NCI-H146 treated with DMSO at 0.1 percent for 48 hours (cell line): ENCODE results near the gene MYO10.
"Not testable (repeated sequence)": the region's sequence is repeated elsewhere in the genome, so short reads cannot be mapped to it uniquely, and the experiment has no call there.

Experiments used
- DNase-seq: peaks from one replicate; lab custom pipeline; 2025; ENCODE audit not compliant: unreplicated experiment; lab: John Stamatoyannopoulos, UW

MYO10 gene

DNA sequence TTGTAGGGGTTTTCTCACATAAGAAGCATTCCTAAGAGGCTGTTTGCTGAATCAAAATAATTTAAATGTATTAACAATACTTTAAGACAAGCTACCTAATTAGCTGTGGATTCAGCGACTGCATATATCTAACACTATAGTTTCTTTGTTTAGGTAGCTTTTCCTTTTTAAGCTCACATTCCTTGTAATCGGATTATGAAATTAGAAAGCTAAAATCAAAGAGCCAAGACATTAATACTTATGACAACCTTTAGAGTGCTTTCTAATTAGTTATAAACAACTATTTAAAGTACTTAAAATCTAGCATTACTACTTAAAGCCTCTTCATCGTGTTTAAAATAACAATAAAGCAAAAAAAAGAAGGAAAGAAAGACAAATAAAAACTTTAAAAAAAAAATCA is 182.0 kb downstream of the MYO10 start:
- DNase-seq = no peak

DNA sequence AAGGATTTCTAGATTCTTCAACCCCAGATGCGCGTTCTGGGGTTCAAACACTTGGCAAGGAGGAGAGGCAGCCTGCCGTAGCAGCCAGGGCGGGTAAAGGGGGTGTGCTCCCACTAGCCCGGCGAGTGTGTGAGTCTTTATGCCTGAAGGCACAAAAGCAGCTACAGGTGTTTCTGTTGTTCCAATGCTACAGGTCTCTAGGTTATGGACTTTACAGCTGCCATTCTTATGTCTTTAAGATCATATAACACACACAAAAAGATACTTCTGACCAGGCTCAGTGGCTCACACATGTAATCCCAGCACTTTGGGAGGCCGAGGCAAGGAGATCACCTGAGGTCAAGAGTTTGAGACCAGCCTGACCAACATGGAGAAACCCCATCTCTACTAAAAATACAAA is 185.6 kb downstream of the MYO10 start:
- DNase-seq = no peak

DNA sequence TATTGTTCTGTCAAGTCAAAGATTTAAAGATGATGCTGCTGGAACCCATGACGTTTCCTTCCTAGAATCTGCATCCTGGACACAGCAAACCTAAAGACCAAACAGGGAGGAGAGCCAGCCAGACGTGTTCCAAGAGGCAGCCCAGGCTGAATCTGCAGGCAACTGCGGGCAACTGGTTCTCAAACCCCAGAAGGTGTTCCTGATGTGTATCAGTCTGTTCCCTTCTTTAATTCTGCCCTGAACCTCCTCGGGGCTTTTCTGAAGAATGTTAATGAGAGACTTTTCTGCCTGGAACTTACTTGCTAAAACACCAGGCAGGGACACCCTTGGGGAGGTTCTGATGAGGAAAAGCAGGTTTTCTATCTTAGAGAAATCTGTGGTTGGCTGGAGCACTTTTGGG is 186.5 kb downstream of the MYO10 start:
- no peak for DNase-seq

DNA sequence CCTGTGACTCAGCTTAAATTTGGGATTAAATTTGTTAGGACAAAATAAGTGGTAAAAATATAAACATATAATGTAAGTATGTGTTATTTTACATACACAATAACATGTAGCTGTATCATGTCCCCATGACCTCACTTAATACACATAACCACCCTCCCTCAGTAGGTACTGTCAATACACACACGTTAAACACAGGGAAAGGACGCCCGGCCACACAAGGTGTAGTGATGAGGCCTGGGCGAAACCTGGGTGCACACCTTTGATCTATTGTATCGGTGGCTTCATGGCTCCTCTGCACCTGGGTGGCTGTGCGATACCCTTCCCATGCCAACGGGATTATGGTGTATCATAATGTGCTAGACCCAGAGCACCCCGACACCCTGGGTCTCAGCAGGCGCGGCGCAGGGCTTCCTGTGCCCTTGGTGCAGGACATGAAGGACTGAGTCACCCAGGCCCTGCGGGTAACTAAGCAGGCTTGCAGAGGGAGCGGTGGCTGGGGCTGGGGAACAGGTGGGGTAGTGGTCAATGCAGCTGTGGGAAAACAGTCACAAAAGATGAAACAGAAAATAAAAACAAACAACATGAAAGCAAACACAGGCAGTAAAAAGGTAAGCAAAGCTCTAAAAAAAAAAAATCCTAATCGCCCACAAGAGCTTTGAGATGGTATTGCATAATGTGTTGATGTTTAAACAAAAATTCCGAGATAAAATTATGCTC is 191.8 kb downstream of the MYO10 start:
- no peak for DNase-seq

DNA sequence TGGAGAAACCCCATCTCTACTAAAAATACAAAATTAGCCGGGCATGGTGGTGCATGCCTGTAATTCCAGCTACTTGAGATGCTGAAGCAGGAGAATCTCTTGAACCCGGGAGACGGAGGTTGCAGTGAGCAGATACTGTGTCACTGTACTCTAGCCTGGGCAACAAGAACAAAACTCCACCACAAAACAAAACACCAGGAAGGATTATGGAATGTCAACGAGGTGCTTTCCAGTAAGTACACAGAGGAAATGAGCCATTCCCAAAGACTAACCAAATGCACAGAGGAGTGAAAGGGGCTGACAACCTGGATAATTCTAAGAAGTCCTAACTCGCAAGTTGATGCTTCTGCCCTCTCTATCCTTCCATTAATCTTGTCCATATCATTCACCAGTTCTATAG is 193.2 kb downstream of the MYO10 start:
- no peak for DNase-seq

DNA sequence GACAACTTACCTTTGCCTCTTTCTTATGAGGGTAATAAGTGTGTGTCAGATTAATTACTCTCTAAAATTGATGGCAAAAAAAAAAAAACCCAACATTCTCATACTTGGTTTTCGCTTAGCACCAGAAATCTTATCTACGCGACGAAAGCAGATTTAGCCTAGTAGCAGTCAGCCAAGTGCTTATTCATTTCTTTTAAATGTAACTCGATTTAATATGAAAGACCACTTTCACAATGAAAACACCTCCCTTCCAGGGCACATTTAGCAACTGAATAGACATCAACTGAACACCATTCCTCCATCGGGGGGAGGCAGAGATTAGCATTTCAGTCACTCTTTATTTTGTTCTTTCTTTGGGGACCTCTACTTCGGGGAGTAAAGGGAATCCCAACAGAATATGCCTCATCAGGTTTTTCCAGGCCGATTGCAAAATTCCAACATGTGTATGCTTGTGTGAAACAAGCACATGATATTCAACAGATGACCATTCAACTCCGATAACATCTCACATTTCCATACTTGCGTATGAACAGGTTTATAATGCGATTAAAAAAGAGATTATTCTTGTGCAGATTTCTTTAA is 195.2 kb downstream of the MYO10 start:
- DNase-seq = peak; percentile 16

DNA sequence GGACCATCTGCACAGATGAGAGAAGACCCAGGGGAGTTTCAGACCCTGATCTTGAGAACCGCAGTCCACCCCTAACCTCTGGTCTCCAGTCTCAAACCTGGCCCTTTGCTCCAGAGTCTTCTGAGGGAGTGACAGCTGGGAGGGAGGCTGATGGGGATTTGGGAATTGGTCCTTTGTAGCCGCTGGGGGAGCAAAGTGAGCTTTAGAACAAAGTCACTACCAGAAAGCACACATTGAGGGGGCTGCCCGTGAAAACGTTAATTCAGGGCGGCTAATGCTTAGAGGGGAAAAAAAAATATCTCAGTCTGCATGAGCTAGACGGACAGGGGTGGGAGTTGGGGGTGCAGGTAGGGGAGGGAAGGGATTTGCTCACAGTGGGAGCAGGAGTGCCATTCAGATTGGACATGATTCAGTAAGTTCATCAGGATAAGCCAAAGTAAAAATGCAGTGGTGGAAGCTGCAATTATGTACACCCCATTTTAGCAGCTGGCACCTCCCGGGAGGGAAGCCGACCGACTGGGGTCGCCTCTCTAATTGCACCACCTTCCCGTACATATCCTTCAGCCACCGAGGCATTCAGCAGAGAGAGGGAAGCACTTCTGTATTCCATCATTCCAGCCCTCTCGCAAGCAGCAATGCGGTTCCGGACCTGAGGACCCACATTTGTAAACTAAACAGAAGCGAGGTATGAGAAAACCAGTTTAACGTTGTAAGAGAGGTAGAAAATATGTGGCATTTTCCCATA is 195.8 kb downstream of the MYO10 start:
- no peak for DNase-seq

DNA sequence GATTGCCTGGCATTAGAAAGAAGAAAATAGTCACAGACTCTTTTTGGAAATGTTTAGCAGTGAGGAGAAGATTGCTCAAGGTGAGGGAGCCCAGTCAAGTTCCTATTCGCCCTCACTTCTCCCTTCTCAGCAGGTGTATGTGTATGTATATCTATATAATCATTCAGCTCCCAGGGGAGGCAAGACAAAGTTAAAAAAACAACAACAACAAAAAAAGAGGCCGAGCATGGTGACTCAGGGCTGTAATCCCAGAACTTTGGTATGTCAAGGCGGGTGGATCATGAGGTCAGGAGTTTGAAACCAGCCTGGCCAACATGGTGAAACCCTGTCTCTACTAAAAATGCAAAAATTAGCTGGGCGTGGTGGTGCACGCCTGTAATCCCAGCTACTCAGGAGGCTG is 197.7 kb downstream of the MYO10 start:
- not testable (repeated sequence) for DNase-seq

DNA sequence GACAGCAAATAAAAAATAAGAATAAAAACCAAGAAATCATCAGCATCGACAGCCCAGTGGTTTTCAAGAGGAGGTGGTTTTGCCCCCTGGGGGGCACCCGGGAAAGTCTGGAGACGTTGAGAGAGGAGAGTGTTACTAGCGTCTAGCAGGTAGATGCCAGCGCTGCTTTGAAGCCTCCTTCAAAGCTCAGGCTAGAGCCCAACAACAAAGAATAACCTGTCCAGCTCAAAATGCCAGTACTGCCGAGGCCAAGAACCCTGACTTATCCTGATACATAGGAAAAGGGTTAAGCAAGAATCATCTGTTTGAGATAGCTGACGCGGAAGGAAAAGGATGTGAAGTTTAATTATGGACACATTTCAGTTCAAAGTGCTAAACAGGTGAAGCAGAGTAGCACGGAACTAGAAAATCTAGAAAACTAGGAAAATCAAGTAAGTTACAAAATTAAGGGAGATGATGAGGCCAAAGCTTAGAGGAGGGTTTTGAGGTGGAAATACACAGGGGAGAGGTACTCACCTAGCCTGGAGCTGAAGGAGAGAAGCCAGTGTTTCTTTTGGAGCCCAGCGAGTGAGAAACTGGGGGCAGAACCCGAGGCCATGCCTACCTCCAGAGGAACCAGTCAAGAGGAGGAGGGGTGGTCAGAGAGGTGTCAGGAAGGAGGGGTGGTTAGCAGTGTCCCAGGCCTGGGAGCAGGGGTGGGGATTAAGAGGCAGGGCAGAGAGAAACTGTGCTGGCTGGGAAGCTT is 198.3 kb downstream of the MYO10 start:
- no peak for DNase-seq

DNA sequence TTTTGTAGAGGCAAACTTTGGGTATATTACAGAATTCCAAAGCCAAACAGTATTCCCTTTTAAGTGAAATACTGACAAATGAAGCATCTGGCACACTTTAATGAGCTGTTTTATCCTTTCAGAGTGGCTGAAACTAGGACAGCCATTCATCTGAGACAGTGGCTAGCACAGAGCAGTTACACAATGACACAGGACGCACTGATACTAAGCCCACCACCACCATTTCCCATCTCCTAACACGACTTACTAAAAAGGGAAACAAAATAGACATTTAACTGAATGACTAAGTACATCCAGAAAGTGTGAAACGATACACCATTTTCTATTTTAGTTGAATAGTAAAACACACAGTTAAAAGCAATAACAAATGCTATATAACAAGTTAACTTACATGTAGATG is 198.9 kb downstream of the MYO10 start:
- no peak for DNase-seq

DNA sequence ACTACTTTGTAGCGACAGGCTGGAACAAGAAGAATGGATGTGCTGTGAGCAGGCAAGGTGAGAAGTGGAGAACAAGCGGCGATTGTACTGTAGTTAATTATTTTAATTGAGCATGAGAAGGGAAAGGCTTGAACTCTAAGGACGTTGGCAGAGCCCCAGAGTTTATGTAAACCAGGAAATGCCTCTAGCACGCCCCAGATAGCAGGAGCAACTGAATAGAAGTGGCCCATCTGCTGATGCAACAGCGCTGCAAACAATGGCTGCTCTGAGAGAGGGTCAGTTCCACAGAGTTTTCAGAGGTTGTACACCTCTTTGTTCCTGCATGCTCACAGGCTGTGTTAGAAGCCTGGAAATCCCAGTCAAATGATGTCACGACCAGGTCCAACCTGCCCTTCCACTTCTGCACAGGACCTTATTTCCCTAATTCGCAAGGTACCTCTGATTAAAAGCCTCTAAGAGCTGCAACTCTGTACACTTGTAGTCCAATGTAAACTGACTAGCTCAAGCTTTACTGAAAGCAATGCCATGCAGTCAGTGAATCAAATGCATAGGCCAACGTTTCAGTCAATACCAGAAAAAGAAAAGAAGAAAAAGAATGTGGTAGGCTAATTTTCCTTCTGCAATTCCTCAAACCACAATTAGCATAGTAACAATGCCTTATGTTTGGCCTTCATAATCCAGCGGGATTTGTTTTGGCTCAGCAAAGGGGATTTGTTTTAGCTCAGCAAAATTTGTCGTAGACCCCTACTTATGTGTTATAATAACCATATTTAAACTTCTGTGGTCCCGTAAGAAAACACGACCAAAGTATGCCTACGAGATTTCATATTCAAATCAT is 199.7 kb downstream of the MYO10 start:
- peak; percentile 90 for DNase-seq

DNA sequence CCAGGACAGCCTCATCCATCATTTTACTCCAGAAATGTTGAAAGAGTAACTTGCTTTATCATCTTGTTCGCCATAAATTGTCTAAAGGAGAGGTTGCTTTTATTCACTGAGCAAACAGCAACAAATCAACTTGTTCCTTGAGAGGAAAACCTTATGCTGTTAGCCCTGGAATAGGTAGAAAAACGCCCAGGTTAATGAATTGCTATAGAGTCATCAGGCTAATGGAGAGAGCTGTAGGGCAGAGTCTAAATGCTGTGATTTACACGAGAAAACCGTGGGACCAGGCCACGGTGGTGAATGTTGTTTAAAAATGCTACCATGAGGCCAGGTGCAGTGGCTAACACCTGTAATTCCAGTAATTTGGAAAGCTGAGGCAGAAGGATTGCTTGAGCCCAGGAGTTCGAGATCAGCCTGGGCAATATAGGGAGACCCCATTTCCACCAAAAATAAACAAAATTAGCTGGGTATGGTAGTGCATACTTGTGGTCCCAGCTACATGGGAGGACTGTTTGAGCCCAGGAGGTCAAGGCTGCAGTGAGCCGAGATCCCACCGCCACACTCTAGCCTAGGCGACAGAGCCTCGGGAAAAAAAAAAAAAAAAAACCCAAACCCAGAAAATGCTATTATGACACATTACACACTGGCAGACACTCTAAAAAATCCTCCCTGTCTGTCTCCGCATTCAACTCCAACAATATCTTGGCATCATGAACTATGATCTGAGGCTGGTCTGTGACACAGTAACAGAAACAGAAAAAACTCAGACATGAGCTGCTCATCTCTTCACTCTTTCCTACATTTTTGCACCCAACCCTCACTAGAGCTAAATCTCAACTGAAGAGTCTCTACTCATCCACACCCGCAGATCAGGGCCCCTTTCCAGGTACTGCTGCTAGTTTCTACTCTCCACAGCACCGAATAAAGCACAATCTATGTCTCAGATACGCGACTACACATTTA is 200.7 kb downstream of the MYO10 start:
- no peak for DNase-seq

DNA sequence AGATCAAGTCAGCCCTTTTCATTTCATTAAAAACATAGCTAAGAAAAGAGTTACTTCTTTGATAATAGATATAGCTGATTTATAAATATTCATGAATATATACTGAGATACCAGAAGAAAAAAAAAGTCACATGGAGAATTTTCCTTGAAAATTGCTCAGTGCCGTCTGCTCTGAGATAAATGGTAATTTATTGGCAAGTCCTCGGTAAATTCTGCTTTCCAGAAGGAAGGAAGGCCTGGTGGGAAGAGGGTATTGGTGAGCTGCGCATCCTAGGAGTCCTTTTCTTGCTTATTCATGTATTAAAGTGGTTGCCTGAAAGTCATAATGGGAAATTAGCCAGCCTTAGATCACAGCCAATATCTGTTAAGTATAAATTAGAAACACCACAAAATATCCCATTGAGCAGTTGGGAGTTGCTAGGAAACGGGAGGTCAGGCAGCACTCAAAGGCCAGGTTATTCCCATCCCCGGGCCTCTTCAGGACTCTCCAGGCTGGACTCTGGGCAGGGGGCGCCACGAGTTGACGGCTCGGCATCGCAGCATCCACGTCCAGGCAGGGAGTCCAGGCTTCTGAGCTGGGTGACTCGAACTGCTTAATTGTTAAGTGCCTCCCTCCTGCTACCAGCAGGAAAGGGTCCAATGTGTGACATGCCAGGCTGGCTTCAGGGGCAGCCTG is 202.6 kb downstream of the MYO10 start:
- no peak for DNase-seq

DNA sequence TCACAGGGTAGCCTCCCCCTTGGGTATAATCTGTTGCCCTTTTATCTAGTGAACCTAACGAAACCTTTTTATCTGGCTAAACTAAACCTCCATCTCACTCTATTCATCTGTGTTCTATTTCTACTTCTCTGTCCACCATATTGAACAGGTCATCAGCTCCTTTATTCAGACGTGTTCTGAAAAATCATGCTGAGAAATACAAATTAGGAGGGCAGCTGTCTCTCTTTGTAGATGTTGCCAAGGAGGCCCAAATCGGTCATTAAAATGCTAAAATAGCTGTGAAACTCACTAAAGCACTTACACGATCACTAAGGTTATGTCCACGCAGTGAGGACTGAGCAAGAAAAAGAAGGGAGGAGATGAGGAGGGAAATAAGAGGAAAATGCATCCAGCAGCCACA is 203.7 kb downstream of the MYO10 start:
- DNase-seq = peak; percentile 20

DNA sequence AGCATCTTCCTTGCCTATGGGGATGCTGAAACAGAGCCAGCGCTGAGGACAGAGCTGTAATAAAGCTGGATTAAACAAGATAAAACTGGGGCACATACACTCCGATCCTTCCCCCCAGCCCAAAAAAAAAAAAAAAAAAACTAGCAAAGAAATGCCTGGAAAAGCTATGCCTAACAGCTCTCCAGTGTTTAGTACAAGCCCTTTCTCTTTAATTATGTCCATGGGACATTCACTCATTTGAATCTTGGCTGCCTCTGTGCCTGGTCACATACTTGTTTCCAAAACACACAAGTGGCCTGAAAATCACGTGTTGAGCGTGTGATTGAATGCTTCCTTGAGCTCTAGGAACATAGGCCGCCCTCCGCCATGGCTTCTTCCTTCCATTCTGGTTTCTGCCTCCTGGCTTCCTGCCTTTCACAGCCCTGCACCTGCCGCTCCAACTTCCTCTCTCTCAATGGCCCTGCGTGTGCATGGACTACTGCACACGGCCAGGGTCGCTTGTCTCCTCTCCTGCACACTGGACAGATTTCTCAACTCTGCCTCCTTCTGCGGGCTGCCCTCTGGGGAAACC is 208.2 kb downstream of the MYO10 start:
- DNase-seq = peak; percentile 73

DNA sequence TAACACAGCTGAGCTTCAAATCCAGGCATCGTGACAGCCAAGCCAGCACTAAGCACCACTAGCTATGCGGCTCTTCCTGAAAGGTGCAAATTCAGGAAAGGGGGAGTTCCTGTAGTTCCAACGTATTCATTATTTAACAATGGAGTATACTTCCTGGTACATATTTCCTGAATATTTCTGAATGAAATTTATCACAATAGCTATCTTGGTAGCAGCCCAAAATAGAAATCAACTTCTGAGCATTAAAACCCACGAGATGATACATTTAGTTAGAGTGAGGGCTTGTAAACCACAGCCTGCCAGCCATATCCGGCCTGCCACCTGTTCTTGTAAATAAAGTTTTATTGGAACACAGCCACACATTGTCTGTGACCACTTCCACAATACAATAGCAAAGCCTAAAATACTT is 209.5 kb downstream of the MYO10 start:
- no peak for DNase-seq

DNA sequence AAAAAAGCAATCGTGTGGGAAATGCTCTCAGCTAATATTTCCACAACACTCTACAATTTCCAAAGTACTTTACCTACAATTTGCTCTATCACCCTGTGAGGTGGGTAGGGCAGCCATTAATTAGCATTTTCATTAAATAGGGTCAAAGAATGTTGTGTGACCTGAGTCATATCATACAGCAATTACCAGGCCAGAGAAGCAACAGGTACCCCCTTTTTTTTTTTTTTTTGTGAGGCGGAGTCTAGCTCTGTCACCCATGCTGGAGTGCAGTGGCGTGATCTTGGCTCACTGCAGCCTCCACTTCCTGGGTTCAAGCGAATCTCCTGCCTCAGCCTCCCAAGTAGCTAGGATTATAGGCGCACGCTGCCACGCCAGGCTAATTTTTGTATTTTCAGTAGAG is 210.5 kb downstream of the MYO10 start:
- DNase-seq = no peak

DNA sequence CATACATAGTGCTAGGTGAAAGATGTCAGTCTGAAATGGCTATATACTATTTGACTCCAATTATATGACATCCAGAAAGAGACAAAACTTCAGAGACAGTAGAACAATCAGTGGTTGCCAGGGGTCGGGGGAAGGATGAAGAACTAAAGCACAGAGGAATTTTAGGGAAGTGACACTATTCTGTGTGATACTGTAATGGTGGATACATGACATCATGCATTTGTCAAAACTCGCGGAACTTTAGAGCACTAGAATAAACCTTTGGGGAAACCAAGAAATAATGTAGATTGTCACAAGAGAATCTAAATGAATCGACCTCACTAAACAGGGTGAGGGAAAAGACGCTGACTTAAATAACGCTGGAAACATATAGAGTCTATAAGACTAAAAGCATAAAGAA is 212.3 kb downstream of the MYO10 start:
- DNase-seq = no peak

DNA sequence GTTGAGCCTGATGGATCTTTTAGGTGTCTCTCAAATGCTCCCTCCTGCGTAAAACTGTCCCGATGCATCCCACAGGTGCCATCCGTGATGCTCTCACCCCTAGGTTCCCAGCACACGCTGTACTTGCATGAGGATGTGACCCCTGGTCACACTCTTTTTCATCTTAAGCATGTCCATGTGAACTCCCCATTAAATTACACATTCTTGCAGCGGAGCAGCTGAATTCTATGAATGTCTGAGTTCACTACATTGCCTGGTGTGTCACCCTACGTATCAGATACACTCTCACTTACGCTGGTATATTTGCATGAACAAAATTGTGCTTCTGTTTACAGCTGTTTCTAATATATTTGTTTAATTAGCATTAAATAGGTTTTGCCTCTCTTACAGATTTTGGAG is 214.0 kb downstream of the MYO10 start:
- no peak for DNase-seq
